GM12878 (cell line): ENCODE data around the gene NR1I3. TPM values are rescaled to one million over a fixed set of nuclear protein-coding genes. Genes with fewer than 3 reads are reported as not detected.

Experiments used
- ATF7 ChIP-seq: fragments of 450-650 bp; IDR thresholded peaks from 2 replicates; pipeline ENCODE4 v1.6.1; 2016; ENCODE audit warnings: low read depth, mild to moderate bottlenecking
- EED ChIP-seq: sonication (generic); IDR thresholded peaks from 2 replicates; pipeline ENCODE4 v1.6.1; 2016; ENCODE audit warnings: antibody characterized with exemption, low read depth
- EGR1 ChIP-seq, 2 experiments: IDR thresholded peaks; 1 replicate in 1 of 2; 2 replicates in 1 of 2; pipeline ENCODE4 v1.6.1; 2011 to 2012; ENCODE audit warnings: low read depth in 2 of 2, low read length in 2 of 2, borderline replicate concordance in 1 of 2, mild to moderate bottlenecking in 1 of 2, moderate library complexity in 1 of 2
- ETV6 ChIP-seq, 2 experiments: fragments of 450-650 bp in 1 of 2; IDR thresholded peaks in 1 of 2; conservative IDR thresholded peaks in 1 of 2; 2 replicates each; pipeline ENCODE4 v1.6.1; 2014; ENCODE audit warnings: antibody characterized with exemption in 1 of 2, borderline replicate concordance in 1 of 2, low read depth in 1 of 2, mild to moderate bottlenecking in 1 of 2, moderate library complexity in 1 of 2
- IRF4 ChIP-seq: IDR thresholded peaks from 2 replicates; pipeline ENCODE4 v1.6.1; 2011; ENCODE audit warnings: low read depth, low read length
- KLF5 ChIP-seq: fragments of 450-650 bp; IDR thresholded peaks from 2 replicates; pipeline ENCODE4 v1.6.1; 2014; ENCODE audit warnings: mild to moderate bottlenecking; ENCODE audit not compliant: partially characterized antibody
- MLLT1 ChIP-seq: fragments of 450-650 bp; IDR thresholded peaks from 2 replicates; pipeline ENCODE4 v1.6.1; 2016; ENCODE audit warnings: mild to moderate bottlenecking
- NBN ChIP-seq: fragments of 450-650 bp; IDR thresholded peaks from 2 replicates; pipeline ENCODE4 v1.6.1; 2016
- NRF1 ChIP-seq: conservative IDR thresholded peaks from 2 replicates; pipeline ENCODE4 v1.6.1; 2011; ENCODE audit warnings: mild to moderate bottlenecking, low read depth, low read length, improper control_type of control experiment
- POLR2AphosphoS2 ChIP-seq: IDR thresholded peaks from 2 replicates; pipeline ENCODE4 v1.6.1; 2011; ENCODE audit warnings: low read depth, mild to moderate bottlenecking, low read length, improper control_type of control experiment, moderate library complexity
- POU2F2 ChIP-seq: IDR thresholded peaks from 3 replicates; pipeline ENCODE4 v1.6.1; 2011; ENCODE audit warnings: low read depth, mild to moderate bottlenecking, low read length, borderline replicate concordance
- SP1 ChIP-seq: IDR thresholded peaks from one replicate; pipeline ENCODE4 v1.6.1; 2011; ENCODE audit warnings: low read depth, low read length
- SPI1 ChIP-seq: IDR thresholded peaks from 2 replicates; pipeline ENCODE4 v1.6.1; 2011; ENCODE audit warnings: low read depth, mild to moderate bottlenecking, low read length, moderate library complexity, borderline replicate concordance; ENCODE audit not compliant: insufficient read depth
- ZBED1 ChIP-seq: IDR thresholded peaks from 2 replicates; pipeline ENCODE4 v1.6.1; 2016; ENCODE audit warnings: borderline replicate concordance
- ZBTB40 ChIP-seq: fragments of 450-650 bp; IDR thresholded peaks from 2 replicates; pipeline ENCODE4 v1.6.1; 2016; ENCODE audit warnings: mild to moderate bottlenecking, moderate library complexity, borderline replicate concordance
- ZNF217 ChIP-seq: fragments of 450-650 bp; IDR thresholded peaks from 2 replicates; pipeline ENCODE4 v1.6.1; 2017; ENCODE audit warnings: antibody characterized with exemption, mild to moderate bottlenecking
- ZNF274 ChIP-seq: IDR thresholded peaks from one replicate; pipeline ENCODE4 v1.8.0; 2011; ENCODE audit not compliant: insufficient read length, insufficient read depth
- ZNF384 ChIP-seq: IDR thresholded peaks from 2 replicates; pipeline ENCODE4 v1.6.1; 2012; ENCODE audit warnings: low read depth, mild to moderate bottlenecking, low read length, improper control_type of control experiment, borderline replicate concordance
- polyA plus RNA-seq, 11 experiments: library from polyadenylated mRNA; depleted of rRNA in 4 of 11; unstranded in 6 of 11; stranded (reverse) in 5 of 11; fragments of >200 nt; fragmentation: Nextera tagmentation in 4 of 11; fragmentation: Illumina TruSeq in 1 of 11; extraction: Ambion mirVana in 4 of 11; extraction: Trizol in 1 of 11; gene quantifications; 1 replicate in 1 of 11; 2 replicates in 10 of 11; pipeline versions ENCODE4 v1.2.1 to v1.2.3, GENCODE V29; 2011 to 2016; ENCODE audit warnings: inconsistent platforms in 2 of 11, missing spikeins in 2 of 11, low read depth in 1 of 11
- total RNA-seq, 4 experiments: library from RNA; depleted of rRNA in 3 of 4; stranded (reverse); fragments of >200 nt in 3 of 4; fragmentation: Illumina TruSeq in 1 of 4; extraction: Trizol in 1 of 4; gene quantifications; 2 replicates each; pipeline versions ENCODE4 v1.2.1 to v1.2.3, GENCODE V29; 2013 to 2021
- TF ChIP-seq, protein P1 (sequence below): IDR thresholded peaks from 2 replicates; pipeline ENCODE4 v1.6.1; 2012; ENCODE audit warnings: improper control_type of control experiment, low read depth, low read length; ENCODE audit not compliant: insufficient replicate concordance

The NR1I3 gene
- total and polyA plus RNA-seq, 10 of the 15 experiments (the other 5 are each of a cell fraction or from before 2014, with no cell fraction given), result 0.13 to 0.52 (median 0.24) TPM; not detected in 7

- 0 out of 2 replicates have a peak, but pooled peaks have one; percentile 65 for TF ChIP-seq NBN
- TF ChIP-seq KLF5, result no peak
- TF ChIP-seq POU2F2, result no peak
- TF ChIP-seq SPI1, result 0 out of 2 replicates have a peak, but pooled peaks have one; percentile 14
- TF ChIP-seq, protein P1, sequence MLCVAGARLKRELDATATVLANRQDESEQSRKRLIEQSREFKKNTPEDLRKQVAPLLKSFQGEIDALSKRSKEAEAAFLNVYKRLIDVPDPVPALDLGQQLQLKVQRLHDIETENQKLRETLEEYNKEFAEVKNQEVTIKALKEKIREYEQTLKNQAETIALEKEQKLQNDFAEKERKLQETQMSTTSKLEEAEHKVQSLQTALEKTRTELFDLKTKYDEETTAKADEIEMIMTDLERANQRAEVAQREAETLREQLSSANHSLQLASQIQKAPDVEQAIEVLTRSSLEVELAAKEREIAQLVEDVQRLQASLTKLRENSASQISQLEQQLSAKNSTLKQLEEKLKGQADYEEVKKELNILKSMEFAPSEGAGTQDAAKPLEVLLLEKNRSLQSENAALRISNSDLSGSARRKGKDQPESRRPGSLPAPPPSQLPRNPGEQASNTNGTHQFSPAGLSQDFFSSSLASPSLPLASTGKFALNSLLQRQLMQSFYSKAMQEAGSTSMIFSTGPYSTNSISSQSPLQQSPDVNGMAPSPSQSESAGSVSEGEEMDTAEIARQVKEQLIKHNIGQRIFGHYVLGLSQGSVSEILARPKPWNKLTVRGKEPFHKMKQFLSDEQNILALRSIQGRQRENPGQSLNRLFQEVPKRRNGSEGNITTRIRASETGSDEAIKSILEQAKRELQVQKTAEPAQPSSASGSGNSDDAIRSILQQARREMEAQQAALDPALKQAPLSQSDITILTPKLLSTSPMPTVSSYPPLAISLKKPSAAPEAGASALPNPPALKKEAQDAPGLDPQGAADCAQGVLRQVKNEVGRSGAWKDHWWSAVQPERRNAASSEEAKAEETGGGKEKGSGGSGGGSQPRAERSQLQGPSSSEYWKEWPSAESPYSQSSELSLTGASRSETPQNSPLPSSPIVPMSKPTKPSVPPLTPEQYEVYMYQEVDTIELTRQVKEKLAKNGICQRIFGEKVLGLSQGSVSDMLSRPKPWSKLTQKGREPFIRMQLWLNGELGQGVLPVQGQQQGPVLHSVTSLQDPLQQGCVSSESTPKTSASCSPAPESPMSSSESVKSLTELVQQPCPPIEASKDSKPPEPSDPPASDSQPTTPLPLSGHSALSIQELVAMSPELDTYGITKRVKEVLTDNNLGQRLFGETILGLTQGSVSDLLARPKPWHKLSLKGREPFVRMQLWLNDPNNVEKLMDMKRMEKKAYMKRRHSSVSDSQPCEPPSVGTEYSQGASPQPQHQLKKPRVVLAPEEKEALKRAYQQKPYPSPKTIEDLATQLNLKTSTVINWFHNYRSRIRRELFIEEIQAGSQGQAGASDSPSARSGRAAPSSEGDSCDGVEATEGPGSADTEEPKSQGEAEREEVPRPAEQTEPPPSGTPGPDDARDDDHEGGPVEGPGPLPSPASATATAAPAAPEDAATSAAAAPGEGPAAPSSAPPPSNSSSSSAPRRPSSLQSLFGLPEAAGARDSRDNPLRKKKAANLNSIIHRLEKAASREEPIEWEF, result no peak
- TF ChIP-seq ZBTB40, result no peak
- TF ChIP-seq NRF1, result no peak
- TF ChIP-seq IRF4, result 0 out of 2 replicates have a peak, but pooled peaks have one; percentile 52
- TF ChIP-seq ETV6 (conservative IDR thresholded peaks at IDR 0.05 in 1 of 2, IDR thresholded peaks at IDR 0.05 in 1 of 2; ENCODE audit: borderline replicate concordance in 1 of 2, low read depth in 1 of 2), result peak in 1 of 2 experiments; percentile 49; a peak in 1 of 4 replicates
- TF ChIP-seq POLR2AphosphoS2, result no peak
- peak; percentile 29 for TF ChIP-seq SP1
- no peak for TF ChIP-seq ZBED1
- peak in 1 of 2 experiments; percentile 16; a peak in 1 of 3 replicates for TF ChIP-seq EGR1 (IDR thresholded peaks at IDR 0.05; ENCODE audit: borderline replicate concordance in 1 of 2, low read depth in 2 of 2, low read length in 2 of 2)
- peak; percentile 58; the same call in 1 of the 2 replicates for TF ChIP-seq EED
- peak; percentile 85 for TF ChIP-seq ZNF384
- TF ChIP-seq ATF7, result peak; percentile 65
- TF ChIP-seq ZNF274, result no peak
- peak; percentile 89 for TF ChIP-seq MLLT1
- TF ChIP-seq ZNF217, result no peak
Observed at GRCh38 chr1:161216945-161217712, 20.9 kb downstream of the NR1I3 start (continued).
